ENCODE measurements around the gene RNF146.
A peak's percentile ranks its signal among the peaks of the same experiment; 100 is the strongest.
"Not testable (repeated sequence)": the region's sequence is repeated elsewhere in the genome, so short reads cannot be mapped to it uniquely, and the experiment has no call there.

The RNF146 gene

GRCh38 chr6:127288705-127289104 lies 22.0 kb downstream of the RNF146 start:
- no peak for DNase-seq

GRCh38 chr6:127289934-127290333 lies 23.3 kb downstream of the RNF146 start:
- DNase-seq = no peak

- DNase-seq = no peak
Measured at GRCh38 chr6:127290391-127291265, 24.0 kb downstream of the RNF146 start.

- DNase-seq = no peak
Measured at GRCh38 chr6:127291495-127291894, 24.8 kb downstream of the RNF146 start.

GRCh38 chr6:127297502-127298070 lies 30.9 kb downstream of the RNF146 start:
- no peak for DNase-seq

GRCh38 chr6:127298475-127298874 lies 31.8 kb downstream of the RNF146 start:
- no peak for DNase-seq

GRCh38 chr6:127299522-127300240 lies 33.0 kb downstream of the RNF146 start:
- DNase-seq = no peak

- no peak for DNase-seq
Measured at GRCh38 chr6:127300411-127300810, 33.7 kb downstream of the RNF146 start.

GRCh38 chr6:127301199-127301700 lies 34.6 kb downstream of the RNF146 start:
- no peak for DNase-seq

GRCh38 chr6:127302728-127303660 lies 36.3 kb downstream of the RNF146 start:
- peak; percentile 40 for DNase-seq

- DNase-seq = no peak
Measured at GRCh38 chr6:127303917-127304316, 37.3 kb downstream of the RNF146 start.

- no peak for DNase-seq
Measured at GRCh38 chr6:127305741-127306140, 39.1 kb downstream of the RNF146 start.

GRCh38 chr6:127317388-127318128 lies 50.9 kb downstream of the RNF146 start:
- no peak for DNase-seq

GRCh38 chr6:127319686-127320085 lies 53.0 kb downstream of the RNF146 start:
- no peak for DNase-seq

GRCh38 chr6:127328043-127328609 lies 61.5 kb downstream of the RNF146 start:
- DNase-seq = no peak

- not testable (repeated sequence) for DNase-seq
Measured at GRCh38 chr6:127331256-127331655, 64.6 kb downstream of the RNF146 start.

- DNase-seq = no peak
Measured at GRCh38 chr6:127332383-127332961, 65.8 kb downstream of the RNF146 start.
